ENCODE measurements around the gene NCOA1. TPM values are rescaled to one million over a fixed set of nuclear protein-coding genes. Genes with fewer than 3 reads are reported as not detected.

NCOA1 gene
- total and polyA plus RNA-seq, 12 donors = 8.6 to 36.7 (median 32.0) TPM

GRCh38 chr2:24724111-24724775, 233.2 kb downstream of the NCOA1 start:
- WGBS, 2 donors = 69 to 77% methylated on average over 4 of the region's 4 CpGs
- intact Hi-C loops (cut with DNase I) = loop anchor here in 3 of 10 donors (10.0 kb wide), 2 partner anchors 299 to 309 kb away; no protein-coding TSS in a partner anchor
- no peak for DNase-seq

GRCh38 chr2:24725956-24726355, 234.9 kb downstream of the NCOA1 start:
- Histone ChIP-seq H3K36me3 (peaks cover 0 to 49% (median 12%) of the 10 kb centered on the region in 9 donors), H3K4me1 (peaks cover 0 to 27% (median 17%) of the 10 kb centered on the region in 9 donors), H3K27me3 (no peaks in the 10 kb centered on the region), H3K4me3 (no peak overlapping the region), H3K9me3 (no peaks in the 10 kb centered on the region), H3K27ac (no peak overlapping the region)
- WGBS, 2 donors = 70 to 80% methylated on average over 3 of the region's 3 CpGs
- no peak for ATAC-seq
- intact Hi-C loops (cut with DNase I) = loop anchor here in 3 of 10 donors (10.0 kb wide), 2 partner anchors 301 to 311 kb away; no protein-coding TSS in a partner anchor
- no peak for TF ChIP-seq CTCF (IDR thresholded peaks at IDR 0.05)
- no peak for DNase-seq

More at GRCh38 chr2:24724111-24724775, 233.2 kb downstream of the NCOA1 start:
- no peak overlapping the region for H3K4me3 ChIP-seq
- peak overlapping the region in 1 of 10 donors; percentile 4 for H3K27ac ChIP-seq
- H3K36me3 ChIP-seq = peaks cover 0 to 39% (median 5%) of the 10 kb centered on the region in 9 donors
- no peaks in the 10 kb centered on the region for H3K27me3 ChIP-seq
- TF ChIP-seq CTCF (IDR thresholded peaks at IDR 0.05) = no peak
- no peak for ATAC-seq
- peaks cover 0 to 33% (median 23%) of the 10 kb centered on the region in 9 donors for H3K4me1 ChIP-seq
- H3K9me3 ChIP-seq = no peaks in the 10 kb centered on the region

GRCh38 chr2:24730481-24730880, 239.4 kb downstream of the NCOA1 start:
- 92 to 96% methylated on average over 7 of the region's 7 CpGs for WGBS, 2 donors
- Histone ChIP-seq H3K9me3 (no peaks in the 10 kb centered on the region), H3K36me3 (peaks cover 0 to 82% (median 12%) of the 10 kb centered on the region in 9 donors), H3K27ac (no peak overlapping the region), H3K4me3 (no peak overlapping the region), H3K27me3 (no peaks in the 10 kb centered on the region), H3K4me1 (no peaks in the 10 kb centered on the region)
- TF ChIP-seq CTCF (IDR thresholded peaks at IDR 0.05) = no peak
- intact Hi-C loops (cut with DNase I) = no loop called here
- no peak for DNase-seq
- no peak for ATAC-seq

GRCh38 chr2:24731040-24731439, 240.0 kb downstream of the NCOA1 start:
- ATAC-seq (no peak), DNase-seq (no peak)
- H3K4me3 ChIP-seq = no peak overlapping the region
- intact Hi-C loops (cut with DNase I) = no loop called here
- H3K36me3 ChIP-seq = peaks cover 0 to 82% (median 12%) of the 10 kb centered on the region in 9 donors
- no peaks in the 10 kb centered on the region for H3K9me3 ChIP-seq
- no peaks in the 10 kb centered on the region for H3K27me3 ChIP-seq
- H3K27ac ChIP-seq = no peak overlapping the region
- H3K4me1 ChIP-seq = no peaks in the 10 kb centered on the region
- TF ChIP-seq CTCF (IDR thresholded peaks at IDR 0.05) = no peak
